OCI-LY1 (cell line): Measurements from ENCODE around the gene BHLHE23.

Experiments used
- CTCF ChIP-seq: fragments of 200-600 bp; sonication (generic), shearing (Covaris generic); IDR thresholded peaks from 2 replicates; pipeline ENCODE4 v1.5.1; 2017; ENCODE audit warnings: mild to moderate bottlenecking, antibody characterized with exemption, low read length, moderate library complexity, mixed read lengths
- EZH2 ChIP-seq: fragments of 200-600 bp; sonication (generic), shearing (Covaris generic); IDR thresholded peaks from 2 replicates; pipeline ENCODE4 v1.8.0; 2017; ENCODE audit warnings: borderline replicate concordance, mixed run types, mild to moderate bottlenecking, antibody characterized with exemption, low read length, moderate library complexity, mixed read lengths

- TF ChIP-seq CTCF (no peak), EZH2 (no peak)
These were observed 11.9 kb downstream of the BHLHE23 start for GRCh38 chr20:62994869-62995281.
